ENCODE measurements around the gene FNDC3B. TPM values are rescaled to one million over a fixed set of nuclear protein-coding genes. Genes with fewer than 3 reads are reported as not detected.

Gene FNDC3B
- total and polyA plus RNA-seq, 2 of the 8 experiments (the other 6 are each of a cell fraction or from before 2014, with no cell fraction given): 14.1 to 44.4 TPM

DNA sequence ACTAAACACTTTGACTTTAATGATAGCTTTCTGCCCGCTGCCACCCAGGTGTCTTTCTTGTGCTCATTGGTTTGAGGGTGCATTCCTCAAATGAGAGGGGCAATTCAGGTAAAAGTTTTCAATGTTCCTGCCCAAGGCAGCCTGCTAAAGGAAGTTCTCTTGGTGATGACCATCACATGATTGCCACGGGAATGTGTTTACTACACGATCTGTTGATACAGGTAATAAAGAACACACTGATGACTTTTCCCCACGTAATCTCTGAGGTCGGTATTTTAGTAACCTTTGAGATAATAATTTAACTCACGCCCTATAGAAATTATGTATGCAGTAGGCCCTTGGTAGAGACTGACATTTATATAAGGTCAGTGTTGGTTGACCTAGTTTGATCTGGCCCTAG lies 39.3 kb downstream of the FNDC3B start:
- H3K4me2 ChIP-seq (ENCODE audit: insufficient read depth in 1 of 2, low read depth in 2 of 2, low read length in 2 of 2): no peak overlapping the region
- no peak overlapping the region for H3K23ac ChIP-seq (ENCODE audit: insufficient read length)
- no peak overlapping the region for H2BK20ac ChIP-seq (ENCODE audit: low read length)
- no peaks in the 10 kb centered on the region for H3K27me3 ChIP-seq (replicated peaks in 1 of 4; ENCODE audit: control insufficient read depth in 3 of 4, extremely low read depth in 1 of 4, insufficient read depth in 3 of 4, low read length in 3 of 4)
- no peak overlapping the region for H4K8ac ChIP-seq (ENCODE audit: extremely low read depth, insufficient read depth, low read length)
- H3K27ac ChIP-seq (ENCODE audit: low read depth, low read length): no peak overlapping the region
- H3K23me2 ChIP-seq (ENCODE audit: low read depth, low read length): no peaks in the 10 kb centered on the region
- H2BK12ac ChIP-seq (ENCODE audit: low read depth, low read length): no peak overlapping the region
- no peak overlapping the region for H3K4ac ChIP-seq (replicated peaks; ENCODE audit: insufficient read length, low read depth, low read length)
- CTCF ChIA-PET (ENCODE audit: partially characterized antibody): no interaction called here
- DNase-seq (ENCODE audit: low read depth in 1 of 2, low spot score in 2 of 2): no peak
- H3K56ac ChIP-seq (replicated peaks; ENCODE audit: insufficient read length, low read depth, low read length): no peak overlapping the region
- peaks cover 0 to 97% of the 10 kb centered on the region in 2 experiments; a peak in 3 of 4 replicates for H3K79me2 ChIP-seq (ENCODE audit: control insufficient read depth in 1 of 2, insufficient read depth in 2 of 2, low read length in 2 of 2)
- H2AK5ac ChIP-seq (ENCODE audit: low read depth, low read length): no peak overlapping the region
- H3K79me1 ChIP-seq (ENCODE audit: low read depth, low read length): peaks cover 7% of the 10 kb centered on the region
- H2AFZ ChIP-seq (ENCODE audit: low read length): no peak overlapping the region
- no peak overlapping the region for H3K18ac ChIP-seq (ENCODE audit: extremely low read depth, low read length)
- H3K9ac ChIP-seq (replicated peaks in 1 of 4; ENCODE audit: extremely low read depth in 1 of 4, low read depth in 3 of 4, low read length in 3 of 4): peak overlapping the region in 1 of 4 experiments; percentile 10; a peak in 1 of 7 replicates
- 93% methylated on average over 6 of the region's 6 CpGs; no CpG with 5 or more reads in 1 of the 2 experiments for WGBS, 2 experiments (ENCODE audit: extremely low coverage in 1 of 2, insufficient coverage in 1 of 2, insufficient read length in 1 of 2, insufficient replicate concordance in 2 of 2, low coverage in 1 of 2, low lambda C conversion rate in 2 of 2, missing lambda C conversion rate in 1 of 2)
- no peak overlapping the region for H4K5ac ChIP-seq (ENCODE audit: insufficient read length, low read depth, low read length)
- no peak overlapping the region for H3K14ac ChIP-seq (ENCODE audit: insufficient read length)
- H3K9me3 ChIP-seq (ENCODE audit: insufficient read depth in 2 of 2, low read depth in 1 of 2, low read length in 1 of 2): peaks cover 4 to 7% of the 10 kb centered on the region in 2 experiments; a peak in 3 of 4 replicates
- H2BK120ac ChIP-seq (replicated peaks; ENCODE audit: low read depth, low read length): no peak overlapping the region
- H2BK5ac ChIP-seq (ENCODE audit: low read depth, low read length): no peak overlapping the region
- peaks cover 0 to 11% (median 2%) of the 10 kb centered on the region in 4 experiments; a peak in 4 of 8 replicates for H3K36me3 ChIP-seq (ENCODE audit: control insufficient read depth in 2 of 4, insufficient read depth in 4 of 4, low read length in 3 of 4)
- POLR2A ChIA-PET (ENCODE audit: partially characterized antibody): interaction anchor here (1.2 to 1.7 kb wide), 2 partner anchors 8 to 12 kb away, joined by 4 read pairs; no protein-coding TSS in a partner anchor
- H4K91ac ChIP-seq (replicated peaks; ENCODE audit: insufficient read length, low read length): no peak overlapping the region
- no peak overlapping the region for H2BK15ac ChIP-seq (ENCODE audit: low read length)
- peaks cover 2 to 4% of the 10 kb centered on the region in 2 experiments for H4K20me1 ChIP-seq (replicated peaks in 1 of 2; ENCODE audit: control insufficient read depth in 1 of 2, insufficient read depth in 2 of 2, low read length in 2 of 2)
- no peak for FAIRE-seq
- no peak overlapping the region for H3K4me3 ChIP-seq (ENCODE audit: extremely low read depth in 1 of 4, insufficient read depth in 2 of 4, low read depth in 3 of 4, low read length in 4 of 4)
- H3K4me1 ChIP-seq (replicated peaks in 1 of 4; ENCODE audit: control insufficient read depth in 3 of 4, insufficient read depth in 4 of 4, low read length in 3 of 4): peaks cover 0 to 10% (median 1%) of the 10 kb centered on the region in 4 experiments; a peak in 1 of 7 replicates
- TF ChIP-seq HDAC6 (IDR thresholded peaks at IDR 0.05; ENCODE audit: low read depth, low read length): no peak
- no peak for TF ChIP-seq FOSL1 (IDR thresholded peaks at IDR 0.05; ENCODE audit: insufficient read depth, low read depth, low read length)
- TF ChIP-seq HDAC2 (IDR thresholded peaks at IDR 0.05; ENCODE audit: borderline replicate concordance in 1 of 2, low read depth in 2 of 2, low read length in 2 of 2): no peak
- no peak for TF ChIP-seq KDM5A (IDR thresholded peaks at IDR 0.05; ENCODE audit: low read length)
- TF ChIP-seq CHD1 (IDR thresholded peaks at IDR 0.05; ENCODE audit: low read depth, low read length): no peak
- TF ChIP-seq RFX5 (IDR thresholded peaks at IDR 0.05; ENCODE audit: borderline replicate concordance, low read depth, low read length): no peak
- TF ChIP-seq SP4 (IDR thresholded peaks at IDR 0.05; ENCODE audit: low read length): no peak
- no peak for TF ChIP-seq SIN3A (conservative IDR thresholded peaks at IDR 0.05 in 1 of 2, IDR thresholded peaks at IDR 0.05 in 1 of 2; ENCODE audit: low read depth in 1 of 2, low read length in 2 of 2)
- TF ChIP-seq, protein P1, sequence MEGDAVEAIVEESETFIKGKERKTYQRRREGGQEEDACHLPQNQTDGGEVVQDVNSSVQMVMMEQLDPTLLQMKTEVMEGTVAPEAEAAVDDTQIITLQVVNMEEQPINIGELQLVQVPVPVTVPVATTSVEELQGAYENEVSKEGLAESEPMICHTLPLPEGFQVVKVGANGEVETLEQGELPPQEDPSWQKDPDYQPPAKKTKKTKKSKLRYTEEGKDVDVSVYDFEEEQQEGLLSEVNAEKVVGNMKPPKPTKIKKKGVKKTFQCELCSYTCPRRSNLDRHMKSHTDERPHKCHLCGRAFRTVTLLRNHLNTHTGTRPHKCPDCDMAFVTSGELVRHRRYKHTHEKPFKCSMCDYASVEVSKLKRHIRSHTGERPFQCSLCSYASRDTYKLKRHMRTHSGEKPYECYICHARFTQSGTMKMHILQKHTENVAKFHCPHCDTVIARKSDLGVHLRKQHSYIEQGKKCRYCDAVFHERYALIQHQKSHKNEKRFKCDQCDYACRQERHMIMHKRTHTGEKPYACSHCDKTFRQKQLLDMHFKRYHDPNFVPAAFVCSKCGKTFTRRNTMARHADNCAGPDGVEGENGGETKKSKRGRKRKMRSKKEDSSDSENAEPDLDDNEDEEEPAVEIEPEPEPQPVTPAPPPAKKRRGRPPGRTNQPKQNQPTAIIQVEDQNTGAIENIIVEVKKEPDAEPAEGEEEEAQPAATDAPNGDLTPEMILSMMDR (IDR thresholded peaks at IDR 0.05; ENCODE audit: control extremely low read depth in 1 of 3, insufficient read depth in 1 of 3, low read depth in 1 of 3, low read length in 3 of 3): no peak
- no peak for TF ChIP-seq SIRT6 (IDR thresholded peaks at IDR 0.05; ENCODE audit: low read length)
- TF ChIP-seq POU5F1 (IDR thresholded peaks at IDR 0.05; ENCODE audit: low read depth, low read length): no peak
